A549 treated with CORT108297 at 1 μM for 4 hours (cell line): Measurements from ENCODE around the gene FEM1B. TPM values are rescaled to one million over a fixed set of nuclear protein-coding genes. Genes with fewer than 3 reads are reported as not detected.

Source experiments
- total RNA-seq: library from RNA; stranded (reverse); fragments of 200-300 nt; extraction: Qiagen RNA extraction; gene quantifications from 5 replicates; pipeline ENCODE4 v1.2.3, GENCODE V29; 2022

FEM1B gene
- 14.4 to 25.2 TPM (median 21.2 TPM) in 5 replicates for total RNA-seq

GRCh38 chr15:68277603-68278344 lies at the start of gene FEM1B:
TSS of gene FEM1B (plus strand) at chr15:68277745. CDS start at chr15:68278418, 673 bp downstream.

GRCh38 chr15:68229386-68230156 lies 48.0 kb upstream of the FEM1B start, which contains the start of gene CLN6:
TSS of gene CLN6 (minus strand) at chr15:68229728. CDS start at chr15:68229584, 144 bp downstream.

Other genes with a start within 250 kb of the FEM1B start
- gene PIAS1, start 223.4 kb upstream of the FEM1B start, total RNA-seq: 16.5 to 21.1 TPM (median 19.0 TPM) in 5 replicates
- 8.3 to 9.4 TPM (median 8.5 TPM) in 5 replicates for gene CALML4, start 72.4 kb upstream of the FEM1B start, total RNA-seq
- gene CLN6, start 48.0 kb upstream of the FEM1B start, total RNA-seq: 58.7 to 88.6 TPM (median 86.7 TPM) in 5 replicates
- 2.4 to 7.8 TPM (median 5.0 TPM) in 5 replicates for gene ITGA11, start 154.4 kb downstream of the FEM1B start, total RNA-seq